Uterus (tissue), 4 donors: ENCODE measurements around the gene ZNF302. TPM values are rescaled to one million over a fixed set of nuclear protein-coding genes. Genes with fewer than 3 reads are reported as not detected.

Experiments used
- DNase-seq, 2 donors: peaks; one replicate each; pipeline ENCODE4 v3.0.0-alpha.2; 2019 to 2020
- H3K27ac ChIP-seq, 2 donors: fragments of 200-600 bp; sonication (generic); 1 replicate in 1 of 2; 2 replicates in 1 of 2; pipeline ENCODE4 v1.5.1; 2016 to 2018
- H3K27me3 ChIP-seq, 2 donors: fragments of 200-600 bp; sonication (generic); one replicate each; pipeline ENCODE4 v1.5.1; 2018 to 2019; ENCODE audit warnings: control low read depth in 1 of 2
- H3K36me3 ChIP-seq, 2 donors: fragments of 200-600 bp; sonication (generic); one replicate each; pipeline ENCODE4 v1.5.1; 2019; ENCODE audit warnings: control low read depth in 1 of 2
- H3K4me1 ChIP-seq, 2 donors: fragments of 200-600 bp; sonication (generic); one replicate each; pipeline ENCODE4 v1.5.1; 2018 to 2019; ENCODE audit warnings: control low read depth in 1 of 2
- H3K4me3 ChIP-seq, 2 donors: fragments of 200-600 bp; sonication (generic); 1 replicate in 1 of 2; 2 replicates in 1 of 2; pipeline ENCODE4 v1.5.1; 2018 to 2019; ENCODE audit warnings: mild to moderate bottlenecking in 1 of 2
- H3K9me3 ChIP-seq, 2 donors: fragments of 200-600 bp; sonication (generic); one replicate each; pipeline ENCODE4 v1.5.1; 2019; ENCODE audit warnings: control low read depth in 1 of 2
- CTCF ChIP-seq, 4 experiments: fragments of 200-600 bp in 2 of 4; fragments of 450-650 bp in 2 of 4; sonication (generic) in 2 of 4; IDR thresholded peaks; one replicate each; pipeline ENCODE4 v1.5.1; 2016 to 2019; ENCODE audit warnings: antibody characterized with exemption in 4 of 4, mild to moderate bottlenecking in 2 of 4, moderate library complexity in 1 of 4
- POLR2A ChIP-seq, 2 donors: fragments of 450-650 bp; IDR thresholded peaks; one replicate each; pipeline ENCODE4 v1.6.1; 2016; ENCODE audit warnings: antibody characterized with exemption in 2 of 2, mild to moderate bottlenecking in 1 of 2, moderate library complexity in 1 of 2
- intact Hi-C: fragments of 100-400 bp; cut with DNase I; formaldehyde crosslinking; loops from one replicate; pipeline ENCODE4 v1.15.1; 2023; ENCODE audit warnings: low total_unique reads
- total RNA-seq, 4 donors: library from RNA; depleted of rRNA in 3 of 4; stranded (reverse); fragments of >200 nt in 3 of 4; gene quantifications; one replicate each; pipeline versions ENCODE4 v1.1.0 to v1.2.4, GENCODE V29; 2014 to 2023
- donor health status: DM: yes; HTN: yes; CAD: no.

The ZNF302 gene
- total RNA-seq, 4 donors from 2014 or later, result 23.5 to 80.3 (median 39.7) TPM

GRCh38 chr19:34645551-34645950 lies 31.9 kb upstream of the ZNF302 start:
- Histone ChIP-seq H3K27ac (no peak overlapping the region), H3K9me3 (no peaks in the 10 kb centered on the region), H3K4me1 (no peaks in the 10 kb centered on the region), H3K4me3 (no peak overlapping the region), H3K27me3 (no peaks in the 10 kb centered on the region), H3K36me3 (no peaks in the 10 kb centered on the region)
- no peak for DNase-seq
- no peak for TF ChIP-seq POLR2A (IDR thresholded peaks at IDR 0.05)
- no peak for TF ChIP-seq CTCF (IDR thresholded peaks at IDR 0.05)
- intact Hi-C loops, result no loop called here

GRCh38 chr19:34649886-34650543 lies 27.5 kb upstream of the ZNF302 start:
- H3K4me1 ChIP-seq, result no peaks in the 10 kb centered on the region
- H3K27ac ChIP-seq, result no peak overlapping the region
- intact Hi-C loops, result no loop called here
- no peaks in the 10 kb centered on the region for H3K36me3 ChIP-seq
- no peak overlapping the region for H3K4me3 ChIP-seq
- no peak for DNase-seq
- H3K27me3 ChIP-seq, result no peaks in the 10 kb centered on the region
- TF ChIP-seq POLR2A (IDR thresholded peaks at IDR 0.05) (no peak), CTCF (IDR thresholded peaks at IDR 0.05) (no peak)
- no peaks in the 10 kb centered on the region for H3K9me3 ChIP-seq

- intact Hi-C loops, result no loop called here
- DNase-seq, result no peak
Observed at GRCh38 chr19:34651747-34652146, 25.7 kb upstream of the ZNF302 start.

GRCh38 chr19:34654796-34655195 lies 22.7 kb upstream of the ZNF302 start:
- Histone ChIP-seq H3K27me3 (no peaks in the 10 kb centered on the region), H3K9me3 (no peaks in the 10 kb centered on the region), H3K27ac (no peak overlapping the region), H3K4me1 (no peaks in the 10 kb centered on the region), H3K36me3 (no peaks in the 10 kb centered on the region), H3K4me3 (no peak overlapping the region)
- TF ChIP-seq POLR2A (IDR thresholded peaks at IDR 0.05) (no peak), CTCF (IDR thresholded peaks at IDR 0.05) (no peak)
- intact Hi-C loops, result no loop called here
- DNase-seq, result no peak

More at GRCh38 chr19:34651747-34652146, 25.7 kb upstream of the ZNF302 start:
- no peak overlapping the region for H3K4me3 ChIP-seq
- no peaks in the 10 kb centered on the region for H3K9me3 ChIP-seq
- TF ChIP-seq POLR2A (IDR thresholded peaks at IDR 0.05), result no peak
- no peak for TF ChIP-seq CTCF (IDR thresholded peaks at IDR 0.05)
- no peaks in the 10 kb centered on the region for H3K27me3 ChIP-seq
- H3K4me1 ChIP-seq, result no peaks in the 10 kb centered on the region
- no peak overlapping the region for H3K27ac ChIP-seq
- no peaks in the 10 kb centered on the region for H3K36me3 ChIP-seq

- no peak for DNase-seq
- H3K4me1 ChIP-seq, result no peaks in the 10 kb centered on the region
- H3K27me3 ChIP-seq, result no peaks in the 10 kb centered on the region
- no peak overlapping the region for H3K27ac ChIP-seq
- intact Hi-C loops, result no loop called here
- H3K36me3 ChIP-seq, result no peaks in the 10 kb centered on the region
- TF ChIP-seq CTCF (IDR thresholded peaks at IDR 0.05) (no peak), POLR2A (IDR thresholded peaks at IDR 0.05) (no peak)
- no peak overlapping the region for H3K4me3 ChIP-seq
- no peaks in the 10 kb centered on the region for H3K9me3 ChIP-seq
Observed at GRCh38 chr19:34655651-34656050, 21.8 kb upstream of the ZNF302 start.
